Hepatocyte (in vitro differentiated cells): ENCODE measurements around the gene C9orf50.

Experiments
- CTCF ChIP-seq: fragments of 200-600 bp; sonication (generic); IDR thresholded peaks from 2 replicates; pipeline ENCODE4 v1.5.1; 2016; ENCODE audit warnings: antibody characterized with exemption, mild to moderate bottlenecking; ENCODE audit not compliant: poor library complexity
- EZH2 ChIP-seq: fragments of 200-600 bp; sonication (generic); IDR thresholded peaks from 2 replicates; pipeline ENCODE4 v1.6.1; 2016; ENCODE audit warnings: antibody characterized with exemption, mild to moderate bottlenecking, borderline replicate concordance

GRCh38 chr9:129639756-129640085 lies 18.8 kb upstream of the C9orf50 start:
- no peak for TF ChIP-seq CTCF
- no peak for TF ChIP-seq EZH2
